HG02678 (cell line): ENCODE measurements around the gene OR2A5.
"Not testable (repeated sequence)": the region's sequence is repeated elsewhere in the genome, so short reads cannot be mapped to it uniquely, and the experiment has no call there.

Source experiments
- ATAC-seq: cut with Tn5 transposase; IDR thresholded peaks from one replicate; pipeline ENCODE4 v1.9.1; 2021; ENCODE audit warnings: mild to moderate bottlenecking, moderate library complexity; ENCODE audit not compliant: unreplicated experiment

Gene OR2A5

GRCh38 chr7:144032985-144033709 is 15.6 kb upstream of the OR2A5 start:
- ATAC-seq, result no peak

- no peak for ATAC-seq
Observed at GRCh38 chr7:144035385-144035784, 13.4 kb upstream of the OR2A5 start.

- no peak for ATAC-seq
Observed at GRCh38 chr7:144036302-144036885, 12.4 kb upstream of the OR2A5 start.

GRCh38 chr7:144037414-144038035 is 11.2 kb upstream of the OR2A5 start:
- ATAC-seq, result no peak

GRCh38 chr7:144038887-144039286 is 9.9 kb upstream of the OR2A5 start:
- no peak for ATAC-seq

- ATAC-seq, result no peak
Observed at GRCh38 chr7:144049491-144049890, 743 bp downstream of the OR2A5 start.

- ATAC-seq, result no peak
Observed at GRCh38 chr7:144050093-144050492, 1.3 kb downstream of the OR2A5 start.

- ATAC-seq, result not testable (repeated sequence)
Observed at GRCh38 chr7:144050884-144051283, 2.1 kb downstream of the OR2A5 start.

GRCh38 chr7:144057954-144058353 is 9.2 kb downstream of the OR2A5 start:
- no peak for ATAC-seq

- no peak for ATAC-seq
Observed at GRCh38 chr7:144063710-144064109, 15.0 kb downstream of the OR2A5 start.

GRCh38 chr7:144069511-144069910 is 20.8 kb downstream of the OR2A5 start, which contains the start of gene OR2A25:
OR2A25 (plus strand) TSS chr7:144069811; CDS start chr7:144074220, 4,409 bp downstream.
- ATAC-seq, result no peak

- no peak for ATAC-seq
Observed at GRCh38 chr7:144069953-144070352, 21.2 kb downstream of the OR2A5 start.

- ATAC-seq, result no peak
Observed at GRCh38 chr7:144074374-144074773, 25.6 kb downstream of the OR2A5 start.

- ATAC-seq, result no peak
Observed at GRCh38 chr7:144085978-144086377, 37.2 kb downstream of the OR2A5 start, which contains the start of gene OR2A12. OR2A12 (plus strand) TSS chr7:144086278; CDS start chr7:144095108, 8,830 bp downstream.

- ATAC-seq, result no peak
Observed at GRCh38 chr7:144086730-144087129, 38.0 kb downstream of the OR2A5 start.

- no peak for ATAC-seq
Observed at GRCh38 chr7:144087230-144087629, 38.5 kb downstream of the OR2A5 start.

- ATAC-seq, result no peak
Observed at GRCh38 chr7:144090667-144091066, 41.9 kb downstream of the OR2A5 start.

GRCh38 chr7:144098776-144099175 is 50.0 kb downstream of the OR2A5 start:
- no peak for ATAC-seq

- ATAC-seq, result no peak
Observed at GRCh38 chr7:144100607-144101006, 51.9 kb downstream of the OR2A5 start.

GRCh38 chr7:144102041-144102440 is 53.3 kb downstream of the OR2A5 start:
- no peak for ATAC-seq

GRCh38 chr7:144105211-144105610 is 56.5 kb downstream of the OR2A5 start:
- ATAC-seq, result no peak
